Epithelial cell of umbilical artery (primary cell): ENCODE data around the gene PPT1. TPM values are rescaled to one million over a fixed set of nuclear protein-coding genes. Genes with fewer than 3 reads are reported as not detected.

Source experiments
- total RNA-seq: library from RNA; depleted of rRNA; stranded (reverse); fragments of >200 nt; gene quantifications from 2 replicates; pipeline ENCODE4 v1.2.3, GENCODE V29; 2014

Gene PPT1
- total RNA-seq: 62.7 and 91.2 TPM in 2 replicates

DNA sequence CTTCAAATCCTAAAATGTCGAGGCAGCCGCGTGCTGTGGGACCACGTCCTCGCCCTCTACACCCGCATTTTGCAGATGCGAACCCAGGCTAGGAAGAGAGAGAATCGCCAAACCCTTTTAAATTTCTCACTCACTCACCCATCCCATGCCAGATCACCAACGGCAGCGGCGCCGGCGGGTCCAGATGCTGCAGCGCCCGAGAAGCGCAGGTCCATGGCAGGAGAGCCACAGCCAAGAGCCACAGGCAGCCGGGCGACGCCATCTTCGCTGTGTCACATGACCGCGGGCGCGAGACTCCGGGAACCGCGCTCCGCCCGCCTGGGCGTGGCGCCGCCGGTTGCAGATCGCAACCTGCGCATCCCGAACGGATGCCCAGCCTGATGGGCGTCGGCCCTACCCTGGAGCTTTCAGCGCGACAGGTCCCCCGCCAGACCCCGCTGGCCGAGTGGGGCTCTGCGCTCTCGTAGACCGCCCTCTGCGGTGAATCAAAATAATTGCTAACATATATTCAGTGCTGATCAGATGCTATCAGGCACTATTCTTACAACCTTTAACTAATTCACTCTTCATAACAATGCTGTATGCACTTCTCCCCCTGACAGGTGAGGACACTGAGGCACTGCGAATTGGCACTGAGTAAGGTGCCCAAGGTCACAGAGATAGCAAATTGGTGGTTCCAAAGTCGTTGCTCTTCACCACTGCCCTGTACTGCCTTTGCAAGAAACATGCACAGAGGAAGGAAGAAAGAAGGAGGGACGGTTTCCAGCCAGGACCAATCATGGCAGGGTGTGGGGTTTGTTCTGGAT is at the start of gene PPT1:
Gene PPT1, minus strand, starts transcription at position 276 of the 806 bp plus-strand sequence. Its CDS starts 14 bp downstream, at position 262.

DNA sequence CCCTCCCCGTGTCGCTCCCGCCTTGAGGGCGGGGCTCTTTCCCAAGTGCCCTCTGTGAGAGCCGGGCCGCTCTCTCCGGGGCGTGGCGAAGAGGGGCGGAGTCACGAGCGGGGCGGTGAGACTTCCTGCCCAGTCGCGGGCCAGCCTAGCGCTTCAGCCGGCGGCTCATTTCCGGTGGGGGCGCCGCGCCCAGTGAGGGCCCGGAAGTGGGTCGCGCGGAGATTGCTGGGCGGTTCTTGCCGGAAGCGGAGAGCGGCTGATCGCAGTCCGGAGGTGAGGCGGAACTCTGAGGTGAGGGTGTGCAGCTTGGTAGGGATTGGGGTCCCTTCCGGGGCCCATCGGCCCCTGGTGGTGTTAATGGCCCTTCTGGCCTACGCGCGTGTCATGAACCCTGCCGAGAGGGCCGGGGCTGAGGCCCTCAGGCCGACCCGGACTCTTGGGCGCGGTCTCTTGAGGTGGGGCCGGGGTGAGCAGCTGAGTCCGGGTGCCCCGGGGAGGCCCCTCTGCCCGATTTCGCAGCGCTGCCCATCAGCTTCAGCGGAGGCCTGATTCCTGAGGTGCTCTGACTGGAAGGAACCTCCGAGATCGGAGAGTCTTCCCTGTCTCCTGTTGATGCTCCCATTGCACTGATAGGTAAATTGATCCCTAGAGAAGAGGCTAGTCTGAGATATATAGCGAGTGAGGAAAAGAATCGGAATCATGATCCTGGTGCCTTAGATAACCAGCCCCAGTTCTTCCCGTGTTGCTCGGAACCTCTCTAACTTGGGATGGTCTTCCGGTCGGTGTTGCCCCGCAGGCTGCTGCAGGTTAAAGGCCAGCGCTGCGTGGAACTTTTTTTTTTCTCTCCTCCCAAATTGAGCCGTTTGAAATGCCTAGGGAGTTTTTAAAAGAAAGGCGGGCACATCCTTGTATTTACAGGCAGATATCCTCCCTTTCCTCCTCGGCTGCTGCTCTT is 56.3 kb downstream of the PPT1 start, which contains the start of gene CAP1:
Gene CAP1, plus strand, starts transcription at position 219 of the 955 bp plus-strand sequence. CDS start 18,618 bp downstream, outside the sequence.

Other genes starting within 250 kb of the PPT1 start
- gene TRIT1, start 213.7 kb downstream of the PPT1 start, total RNA-seq: 31.2 and 33.1 TPM in 2 replicates
- 1.4 and 2.3 TPM in 2 replicates for gene MYCL, start 195.3 kb downstream of the PPT1 start, total RNA-seq
- gene MFSD2A, start 142.1 kb downstream of the PPT1 start, total RNA-seq: 3.8 and 4.2 TPM in 2 replicates
- 377 and 431 TPM in 2 replicates for gene CAP1, start 56.5 kb downstream of the PPT1 start, total RNA-seq
- 23.3 and 23.7 TPM in 2 replicates for gene RLF, start 64.1 kb upstream of the PPT1 start, total RNA-seq
- gene TMCO2, start 150.7 kb upstream of the PPT1 start, total RNA-seq: not detected in 2 replicates
- gene ZMPSTE24, start 161.0 kb upstream of the PPT1 start, total RNA-seq: 74.1 and 85.6 TPM in 2 replicates
- gene COL9A2, start 220.0 kb upstream of the PPT1 start, total RNA-seq: under 0.01 and 0.61 TPM in 2 replicates